HCT116 (cell line): ENCODE results near the gene ATAD3C.

ENCODE experiments used
- ATF3 ChIP-seq: IDR thresholded peaks from 2 replicates; pipeline ENCODE4 v1.6.1; 2012
- CTCF ChIP-seq, 3 experiments: fragments of 200-600 bp in 1 of 3; sonication (generic) in 1 of 3; IDR thresholded peaks in 2 of 3; conservative IDR thresholded peaks in 1 of 3; 2 replicates each; pipeline ENCODE4 v1.5.1; 2012 to 2017; ENCODE audit warnings: low read depth in 2 of 3, low read length in 2 of 3, antibody characterized with exemption in 1 of 3, borderline replicate concordance in 1 of 3, control low read depth in 1 of 3, mild to moderate bottlenecking in 1 of 3, mixed read lengths in 1 of 3, mixed run types in 1 of 3, moderate library complexity in 1 of 3; ENCODE audit not compliant: insufficient read depth in 1 of 3
- EZH2 ChIP-seq: fragments of 200-600 bp; sonication (generic); IDR thresholded peaks from 2 replicates; pipeline ENCODE4 v1.6.1; 2017; ENCODE audit warnings: antibody characterized with exemption, mixed run types
- EZH2phosphoT487 ChIP-seq: fragments of 200-600 bp; IDR thresholded peaks from 2 replicates; pipeline ENCODE4 v1.6.1; 2018; ENCODE audit warnings: antibody characterized with exemption, borderline replicate concordance
- JUND ChIP-seq: IDR thresholded peaks from 2 replicates; pipeline ENCODE4 v1.6.1; 2012
- MAX ChIP-seq: IDR thresholded peaks from 2 replicates; pipeline ENCODE4 v1.6.1; 2012
- POLR2A ChIP-seq: IDR thresholded peaks from 2 replicates; pipeline ENCODE4 v1.7.0; 2011; ENCODE audit warnings: borderline replicate concordance; ENCODE audit not compliant: insufficient read depth, insufficient read length; ENCODE audit errors: extremely low read depth
- RAD21 ChIP-seq: IDR thresholded peaks from 2 replicates; pipeline ENCODE4 v1.6.1; 2012; ENCODE audit warnings: low read depth, mild to moderate bottlenecking
- SIN3A ChIP-seq: IDR thresholded peaks from 2 replicates; pipeline ENCODE4 v1.6.1; 2012; ENCODE audit warnings: low read depth
- SP1 ChIP-seq: IDR thresholded peaks from 2 replicates; pipeline ENCODE4 v1.6.1; 2012; ENCODE audit warnings: low read depth
- ZNF274 ChIP-seq: fragments of 200-500 bp; sonication (Bioruptor generic); IDR thresholded peaks from 2 replicates; pipeline ENCODE4 v1.6.1; 2014; ENCODE audit warnings: mild to moderate bottlenecking, low read depth, low read length, inconsistent platforms

- TF ChIP-seq EZH2phosphoT487: no peak
- no peak for TF ChIP-seq CTCF (IDR thresholded peaks at IDR 0.05 in 2 of 3, conservative IDR thresholded peaks at IDR 0.05 in 1 of 3; ENCODE audit: borderline replicate concordance in 1 of 3, insufficient read depth in 1 of 3, low read depth in 2 of 3, low read length in 2 of 3)
- no peak for TF ChIP-seq EZH2
- no peak for TF ChIP-seq POLR2A
- no peak for TF ChIP-seq ZNF274
- no peak for TF ChIP-seq RAD21
- TF ChIP-seq SIN3A: no peak
- no peak for TF ChIP-seq SP1
- TF ChIP-seq ATF3: no peak
- no peak for TF ChIP-seq MAX
- TF ChIP-seq JUND: no peak
Measured at GRCh38 chr1:1436630-1437032, 12.9 kb upstream of the ATAD3C start.
